Measurements from ENCODE around the gene B4GALNT3.

The B4GALNT3 gene

GRCh38 chr12:602700-603068, 142.9 kb downstream of the B4GALNT3 start:
- no peak for DNase-seq

GRCh38 chr12:604956-605355, 145.2 kb downstream of the B4GALNT3 start:
- DNase-seq, result no peak

GRCh38 chr12:607541-608001, 147.8 kb downstream of the B4GALNT3 start:
- no peak for DNase-seq

GRCh38 chr12:608413-608812, 148.7 kb downstream of the B4GALNT3 start:
- DNase-seq, result no peak

- DNase-seq, result no peak
Observed at GRCh38 chr12:608921-609320, 149.2 kb downstream of the B4GALNT3 start.

GRCh38 chr12:611721-612120, 152.0 kb downstream of the B4GALNT3 start:
- no peak for DNase-seq

- no peak for DNase-seq
Observed at GRCh38 chr12:612293-612692, 152.6 kb downstream of the B4GALNT3 start.

- DNase-seq, result no peak
Observed at GRCh38 chr12:612886-613285, 153.1 kb downstream of the B4GALNT3 start.

All from T-helper 9 cell (primary cell).